Measurements from ENCODE around the gene HMX2.

HMX2 gene

DNA sequence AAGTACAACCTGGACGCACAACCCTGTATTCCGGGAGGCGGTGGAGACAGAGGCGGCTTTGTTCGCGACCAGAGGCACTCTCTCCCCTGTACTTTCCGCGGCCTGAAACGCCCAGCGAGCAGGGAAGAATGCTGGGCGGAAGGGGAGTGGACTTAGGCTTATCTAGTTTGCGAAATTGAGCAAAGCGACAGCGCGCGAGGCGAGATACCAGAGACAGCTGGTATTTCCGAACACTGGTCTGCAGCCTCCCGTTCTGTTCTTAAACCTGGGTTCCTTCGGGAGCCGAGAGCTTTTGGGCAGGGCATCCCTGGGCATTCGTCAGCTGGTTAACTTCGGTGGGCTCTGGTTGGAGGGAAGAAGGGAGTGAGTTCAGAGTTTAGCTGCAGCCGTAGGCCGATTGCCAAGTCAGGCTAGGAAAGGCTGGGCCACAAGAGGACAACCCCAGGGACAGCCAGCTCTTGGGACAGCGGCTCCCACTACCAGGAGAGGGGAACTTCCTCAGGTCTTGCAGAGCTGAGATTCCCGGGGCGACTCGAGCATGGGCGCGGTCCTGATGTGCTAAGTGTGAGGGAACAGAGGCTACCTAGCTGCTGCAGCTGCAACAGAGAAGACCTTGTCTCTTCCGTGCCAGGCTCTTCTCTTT, 8.3 kb upstream of the HMX2 start:
- DNase-seq = no peak

GRCh38 chr10:123140164-123140982, 7.6 kb upstream of the HMX2 start:
- no peak for DNase-seq

GRCh38 chr10:123140983-123141390, 6.9 kb upstream of the HMX2 start:
- DNase-seq = no peak

- DNase-seq = no peak
Measured at GRCh38 chr10:123141791-123142700, 5.9 kb upstream of the HMX2 start.

GRCh38 chr10:123142701-123143161, 5.2 kb upstream of the HMX2 start:
- no peak for DNase-seq

DNA sequence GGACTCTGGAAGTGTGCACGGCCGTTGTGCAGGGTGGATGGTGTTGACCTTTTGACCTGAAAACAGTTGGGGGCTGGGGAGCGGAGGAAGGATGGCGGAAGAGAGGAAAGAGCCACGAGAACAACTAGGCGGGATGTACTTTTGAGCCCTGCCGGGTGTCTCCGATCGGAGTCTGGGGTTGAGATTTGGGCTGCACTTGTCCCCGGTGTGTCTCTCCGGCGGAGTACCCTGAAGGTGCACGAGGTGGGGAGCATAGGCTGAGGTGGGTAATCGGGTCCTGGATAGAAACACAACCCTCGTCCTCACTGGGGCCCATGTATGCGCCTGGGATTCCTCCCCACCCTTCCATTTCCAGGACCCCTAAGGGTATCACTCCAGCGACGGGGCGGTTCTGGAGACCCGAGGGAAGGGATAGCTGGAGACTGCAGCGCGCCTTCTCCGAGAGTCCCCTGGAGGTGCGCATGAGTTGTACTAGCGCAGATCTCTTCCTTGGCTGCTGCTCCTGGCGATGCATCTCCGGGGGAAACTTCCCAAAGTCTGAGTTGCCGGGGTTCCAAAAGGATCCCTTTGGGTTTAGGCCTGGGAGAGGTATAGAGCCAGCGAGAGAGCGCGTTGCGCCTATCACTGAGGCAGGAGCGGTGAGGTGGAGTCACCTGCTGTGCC, 4.6 kb upstream of the HMX2 start:
- DNase-seq = no peak

GRCh38 chr10:123143825-123144168, 4.1 kb upstream of the HMX2 start:
- DNase-seq = no peak

DNA sequence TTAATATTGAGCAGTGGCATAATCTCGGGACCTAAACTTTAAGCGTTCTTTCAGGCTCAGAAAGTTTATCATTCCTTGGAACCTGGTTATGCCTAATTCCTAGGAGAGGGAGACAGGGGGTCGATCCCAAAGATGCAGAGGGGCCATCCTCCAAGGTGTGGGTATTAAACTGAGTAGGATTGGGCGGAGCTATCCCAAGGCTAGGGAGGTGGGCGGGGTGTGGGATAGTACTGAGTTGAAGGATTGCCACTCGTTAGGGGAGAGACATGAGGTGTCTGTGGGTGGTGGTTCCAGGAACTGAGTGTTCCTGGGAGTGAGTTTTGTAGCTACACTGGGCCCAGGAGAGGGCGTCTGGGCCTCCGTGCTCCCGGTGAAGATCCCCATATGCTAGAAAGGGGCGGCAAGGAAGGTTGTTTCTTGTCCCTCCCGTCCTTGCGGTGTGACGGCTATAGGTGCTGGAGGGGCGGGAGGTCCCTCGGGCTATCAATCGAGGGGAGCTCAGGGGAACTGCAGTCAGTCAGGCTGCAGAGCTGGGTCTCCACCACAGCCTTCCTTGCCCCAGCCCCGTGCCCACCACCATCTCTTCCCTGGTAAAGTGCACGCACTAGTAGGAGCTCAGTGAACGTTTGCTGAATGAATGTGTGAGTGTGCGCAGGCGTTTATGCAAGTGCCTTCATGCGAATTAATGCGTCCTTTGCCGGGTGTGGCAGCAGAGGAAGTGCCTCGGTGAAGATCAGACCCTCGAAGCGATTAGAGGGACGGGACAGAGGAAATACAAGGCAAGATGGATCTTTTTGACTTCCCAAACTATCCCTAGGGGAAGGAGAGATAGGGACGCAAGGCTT, 3.0 kb upstream of the HMX2 start:
- no peak for DNase-seq

DNA sequence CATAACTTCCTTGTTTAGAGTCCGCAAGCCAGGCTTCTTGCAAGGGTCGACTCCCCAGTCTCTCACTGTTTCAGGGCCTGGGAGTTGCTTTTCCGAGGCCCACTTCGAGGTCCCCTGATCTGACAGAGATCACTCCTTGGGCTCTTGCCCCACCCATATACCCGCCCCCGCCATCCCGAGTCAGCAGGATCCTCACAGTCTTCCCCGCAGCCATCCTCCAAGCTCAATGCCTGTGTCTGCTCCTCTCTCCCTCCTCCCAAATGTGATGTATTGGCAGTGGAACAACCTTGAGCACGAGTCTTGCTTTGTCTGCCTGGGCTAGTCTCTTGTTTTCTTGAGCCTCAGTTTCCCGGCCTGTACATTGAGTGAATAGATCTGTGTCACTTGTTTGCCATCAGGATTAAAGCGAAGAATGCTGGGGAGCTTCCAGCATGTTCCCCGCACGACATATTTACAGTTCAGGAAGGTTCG, 2.4 kb upstream of the HMX2 start:
- DNase-seq = no peak

DNA sequence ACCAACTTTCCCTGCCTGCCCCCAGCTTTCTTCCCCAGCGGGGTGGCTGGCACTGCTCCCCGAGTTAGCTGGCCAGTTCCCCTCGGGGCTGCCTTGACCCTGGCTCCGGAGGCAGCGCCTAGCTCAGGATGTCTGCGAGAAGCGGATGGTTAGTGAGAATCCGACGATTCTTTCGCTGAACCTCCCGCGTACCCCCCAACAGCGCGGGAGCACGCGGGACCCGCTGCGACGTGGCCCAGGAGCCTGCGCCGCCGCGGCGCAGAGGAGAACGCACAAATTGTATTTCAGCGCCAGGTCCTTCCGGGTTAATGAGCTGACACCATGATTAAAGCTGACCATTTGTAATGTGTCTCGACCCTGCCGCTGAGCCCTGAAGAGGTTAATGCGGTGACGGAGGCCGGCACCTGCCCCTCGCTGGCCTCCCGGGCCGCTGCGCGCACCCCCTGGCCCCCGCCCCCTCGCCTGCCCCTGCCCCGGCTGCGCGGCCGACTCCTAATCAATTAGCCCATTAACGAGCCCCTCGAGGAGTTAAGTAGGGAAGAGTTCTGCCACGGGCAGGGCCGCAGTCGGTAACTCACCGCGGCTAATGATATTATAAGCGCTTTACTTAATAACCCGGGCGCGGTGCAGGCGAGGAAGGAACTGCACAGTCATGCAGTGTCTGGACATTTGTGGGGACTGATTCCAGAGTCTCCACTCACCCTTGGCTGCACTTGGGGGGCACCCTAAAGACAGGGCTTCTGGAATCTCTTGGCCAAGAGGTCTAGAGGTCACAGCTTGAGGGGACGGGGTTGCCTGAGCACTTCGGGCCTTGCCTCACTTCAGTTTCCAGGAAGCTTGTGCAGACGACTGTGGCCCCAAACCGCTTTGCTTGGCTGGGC, 1.7 kb upstream of the HMX2 start:
- no peak for DNase-seq

DNA sequence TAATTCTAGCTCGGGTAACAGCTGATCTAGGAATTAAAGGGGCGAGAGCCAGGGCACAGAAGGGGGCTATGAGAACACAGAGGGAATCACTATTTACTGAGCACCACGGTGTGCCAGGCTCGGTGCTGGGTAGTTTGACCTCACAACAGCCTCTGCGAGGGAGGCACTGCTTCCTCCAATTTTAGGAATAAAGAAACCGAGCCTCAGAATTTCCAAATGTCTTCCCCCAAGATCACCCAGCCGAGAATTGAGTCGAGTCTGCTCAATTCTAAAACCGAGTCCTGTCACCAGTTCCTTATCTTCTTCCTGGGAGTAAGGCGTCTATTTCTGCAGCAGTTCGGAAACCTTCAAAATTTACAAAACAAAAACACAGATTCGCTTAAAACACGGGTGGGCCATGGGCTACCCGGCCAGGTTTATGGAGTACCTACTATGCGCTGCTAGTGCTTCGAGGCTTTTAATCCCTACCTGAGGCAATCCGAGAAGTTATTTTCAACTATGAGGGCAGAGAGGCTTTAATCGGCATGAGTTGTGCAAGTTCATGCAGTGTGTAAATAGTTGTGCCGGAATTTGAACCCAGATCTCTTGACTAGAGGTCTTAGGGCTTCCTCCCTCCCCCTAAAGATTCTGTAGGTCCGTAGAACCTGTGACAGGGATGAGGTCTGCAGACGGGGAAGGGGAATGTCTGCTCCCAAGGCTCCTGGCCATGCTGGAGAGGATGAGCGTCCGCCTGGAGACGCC, 872 bp upstream of the HMX2 start:
- DNase-seq = no peak

- no peak for DNase-seq
Measured at GRCh38 chr10:123148414-123149161, 652 bp downstream of the HMX2 start.

GRCh38 chr10:123149162-123149567, 1.2 kb downstream of the HMX2 start:
- no peak for DNase-seq

DNA sequence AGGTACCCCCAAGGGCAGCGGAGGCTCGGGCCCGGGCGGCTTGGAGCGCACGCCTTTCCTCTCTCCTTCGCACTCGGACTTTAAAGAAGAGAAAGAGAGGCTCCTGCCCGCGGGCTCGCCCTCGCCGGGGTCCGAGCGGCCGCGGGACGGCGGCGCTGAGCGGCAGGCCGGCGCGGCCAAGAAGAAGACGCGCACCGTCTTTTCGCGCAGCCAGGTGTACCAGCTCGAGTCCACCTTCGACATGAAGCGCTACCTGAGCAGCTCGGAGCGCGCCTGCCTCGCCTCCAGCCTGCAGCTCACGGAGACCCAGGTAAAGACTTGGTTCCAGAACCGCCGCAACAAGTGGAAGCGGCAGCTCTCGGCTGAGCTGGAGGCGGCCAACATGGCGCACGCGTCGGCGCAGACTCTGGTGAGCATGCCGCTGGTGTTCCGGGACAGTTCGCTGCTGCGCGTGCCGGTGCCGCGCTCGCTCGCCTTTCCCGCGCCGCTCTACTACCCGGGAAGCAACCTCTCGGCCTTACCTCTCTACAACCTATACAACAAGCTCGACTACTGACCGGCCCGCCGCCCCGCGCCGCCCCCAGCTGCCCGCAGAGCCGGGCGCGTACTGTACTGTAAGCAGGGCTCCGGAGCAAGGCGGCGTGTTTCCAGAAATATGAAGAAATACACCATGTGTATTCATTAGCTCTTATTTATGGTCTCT, 1.8 kb downstream of the HMX2 start:
- no peak for DNase-seq

DNA sequence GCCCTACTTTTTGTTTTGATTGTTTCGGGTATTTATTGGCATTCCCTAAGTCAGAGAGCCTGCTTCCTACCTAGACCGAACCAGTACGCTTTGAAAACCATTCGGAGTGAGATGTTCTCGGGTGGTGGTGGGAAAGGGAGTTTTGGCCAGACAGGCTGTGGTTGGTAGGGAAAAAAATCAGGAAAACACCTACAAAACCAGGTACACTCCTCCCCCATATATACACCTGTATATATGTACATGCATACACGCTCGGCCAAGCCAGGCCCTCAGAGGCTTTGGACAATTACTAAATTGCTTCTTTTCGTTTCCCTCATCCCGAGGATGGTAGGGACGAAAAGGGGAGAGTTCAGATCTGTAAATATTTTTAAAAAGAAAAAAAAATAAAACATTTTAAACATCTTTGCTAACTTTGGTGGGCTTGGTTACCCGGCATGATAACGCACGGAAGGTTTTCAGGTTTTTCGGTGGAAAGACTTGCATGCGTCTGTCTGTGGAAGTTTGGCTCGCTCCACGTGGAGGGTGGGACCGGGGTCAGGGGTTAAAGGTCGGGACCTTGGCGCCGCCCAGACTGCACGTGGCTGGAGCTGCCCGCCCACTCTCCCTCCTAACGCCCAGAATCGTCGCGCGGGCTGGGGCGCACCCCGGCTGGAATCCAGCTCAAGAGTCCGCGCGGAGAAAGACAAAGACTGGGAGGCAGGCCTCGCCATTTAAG, 2.5 kb downstream of the HMX2 start:
- no peak for DNase-seq

DNA sequence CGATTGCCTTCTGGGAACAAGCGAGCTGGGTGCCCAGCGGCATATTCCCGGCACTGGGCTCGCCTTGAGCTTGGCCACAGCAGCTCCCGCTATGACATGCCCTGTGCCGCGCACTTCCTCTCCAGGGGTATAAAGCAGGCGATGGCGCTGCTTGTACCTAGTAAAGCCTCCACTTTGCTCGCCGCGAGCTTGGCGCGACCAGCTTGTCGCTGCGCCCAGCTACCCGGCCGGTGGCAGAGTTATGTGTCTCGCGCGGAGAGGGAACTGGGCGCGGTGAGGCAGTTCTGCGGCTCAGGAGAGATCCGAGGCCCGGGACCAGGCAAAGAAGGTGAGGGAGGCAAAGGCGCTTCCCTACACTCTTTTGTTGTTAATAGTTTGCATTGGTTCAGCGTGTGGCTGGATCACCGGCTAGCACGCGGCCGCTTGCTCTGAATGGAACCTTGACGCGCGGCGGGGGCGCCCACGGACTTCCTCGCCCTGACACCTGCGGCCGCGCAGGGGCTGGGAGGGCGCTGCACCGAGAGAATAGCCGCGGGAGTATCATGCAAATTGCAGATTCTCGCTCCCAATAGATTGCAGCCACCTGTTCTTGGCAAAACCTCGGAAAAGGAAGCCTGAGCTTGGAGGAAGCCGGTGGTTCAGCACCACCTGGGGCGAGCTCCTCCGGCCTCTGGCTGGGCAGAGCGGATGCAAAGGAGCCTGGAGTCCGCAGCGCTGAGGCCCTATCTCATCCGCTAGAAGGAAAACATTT, 3.2 kb downstream of the HMX2 start:
- no peak for DNase-seq

GRCh38 chr10:123151737-123152135, 3.8 kb downstream of the HMX2 start:
- no peak for DNase-seq
